GM13976 (cell line): ENCODE results near the gene CACNG3.
"Not testable (repeated sequence)": the region's sequence is repeated elsewhere in the genome, so short reads cannot be mapped to it uniquely, and the experiment has no call there.

Source experiments
- DNase-seq: peaks from one replicate; pipeline ENCODE4 v3.0.0; 2012; ENCODE audit warnings: low spot score
- in situ Hi-C: fragments of 300-500 bp; cut with MboI; formaldehyde crosslinking; loops from one replicate; pipeline ENCODE4 v1.12.0; 2022; ENCODE audit warnings: low sequenced_read_pairs, mixed read lengths, inconsistent platforms; ENCODE audit not compliant: unreplicated experiment
- TF ChIP-seq, protein P1 (sequence below): IDR thresholded peaks from 2 replicates; pipeline ENCODE4 v1.5.1; 2012; ENCODE audit warnings: borderline replicate concordance, mild to moderate bottlenecking; ENCODE audit not compliant: insufficient read depth; ENCODE audit errors: extremely low read depth, missing control alignments, control extremely low read depth

CACNG3 gene

DNA sequence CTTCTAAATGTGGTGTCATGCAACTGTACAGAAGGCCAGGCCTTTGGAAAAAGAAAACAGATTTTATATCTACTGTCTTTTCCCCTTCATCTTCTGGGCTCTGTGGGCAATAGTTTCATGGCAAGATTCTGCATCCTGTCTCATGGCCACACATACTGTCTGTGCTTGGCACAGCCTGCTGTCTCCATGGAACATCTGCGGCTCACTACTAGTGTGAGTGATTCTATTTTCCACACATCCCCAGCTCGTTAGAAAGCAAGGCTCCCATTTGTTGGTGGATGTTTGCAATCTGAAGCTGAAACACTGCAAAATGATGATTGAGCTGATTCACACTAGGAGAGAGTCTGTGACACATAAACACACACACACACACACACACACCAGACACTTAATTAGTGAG, 32.4 kb downstream of the CACNG3 start:
- DNase-seq = no peak
- in situ Hi-C loops = no loop called here
- TF ChIP-seq, protein P1, sequence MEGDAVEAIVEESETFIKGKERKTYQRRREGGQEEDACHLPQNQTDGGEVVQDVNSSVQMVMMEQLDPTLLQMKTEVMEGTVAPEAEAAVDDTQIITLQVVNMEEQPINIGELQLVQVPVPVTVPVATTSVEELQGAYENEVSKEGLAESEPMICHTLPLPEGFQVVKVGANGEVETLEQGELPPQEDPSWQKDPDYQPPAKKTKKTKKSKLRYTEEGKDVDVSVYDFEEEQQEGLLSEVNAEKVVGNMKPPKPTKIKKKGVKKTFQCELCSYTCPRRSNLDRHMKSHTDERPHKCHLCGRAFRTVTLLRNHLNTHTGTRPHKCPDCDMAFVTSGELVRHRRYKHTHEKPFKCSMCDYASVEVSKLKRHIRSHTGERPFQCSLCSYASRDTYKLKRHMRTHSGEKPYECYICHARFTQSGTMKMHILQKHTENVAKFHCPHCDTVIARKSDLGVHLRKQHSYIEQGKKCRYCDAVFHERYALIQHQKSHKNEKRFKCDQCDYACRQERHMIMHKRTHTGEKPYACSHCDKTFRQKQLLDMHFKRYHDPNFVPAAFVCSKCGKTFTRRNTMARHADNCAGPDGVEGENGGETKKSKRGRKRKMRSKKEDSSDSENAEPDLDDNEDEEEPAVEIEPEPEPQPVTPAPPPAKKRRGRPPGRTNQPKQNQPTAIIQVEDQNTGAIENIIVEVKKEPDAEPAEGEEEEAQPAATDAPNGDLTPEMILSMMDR = no peak

DNA sequence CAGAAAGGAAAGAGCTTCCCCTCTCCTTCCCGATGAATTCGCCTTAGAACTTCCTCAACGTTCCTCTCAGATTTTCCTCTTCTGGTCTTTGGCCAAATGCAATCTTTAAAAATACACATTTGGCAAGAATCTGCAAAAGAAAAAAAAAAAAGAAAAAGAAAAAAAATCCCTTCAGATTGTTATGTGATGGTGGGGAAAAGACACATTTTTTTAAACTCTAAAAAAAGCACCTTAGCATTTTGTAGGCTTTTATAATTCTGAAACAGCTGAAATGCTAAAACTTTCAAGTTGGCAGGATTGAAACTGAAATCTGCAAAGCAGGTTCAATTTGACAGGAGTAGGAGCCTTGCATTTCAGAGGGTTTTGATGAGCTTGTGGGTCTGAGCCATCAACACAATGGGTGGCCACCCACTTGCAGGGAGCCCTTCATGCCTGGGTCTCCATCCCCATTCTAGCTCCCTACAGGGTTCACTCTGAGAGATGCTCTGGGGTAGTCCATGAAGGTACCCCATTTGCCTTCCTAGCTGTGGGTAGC, 33.1 kb downstream of the CACNG3 start:
- DNase-seq = no peak
- in situ Hi-C loops = no loop called here
- TF ChIP-seq, protein P1 = no peak

DNA sequence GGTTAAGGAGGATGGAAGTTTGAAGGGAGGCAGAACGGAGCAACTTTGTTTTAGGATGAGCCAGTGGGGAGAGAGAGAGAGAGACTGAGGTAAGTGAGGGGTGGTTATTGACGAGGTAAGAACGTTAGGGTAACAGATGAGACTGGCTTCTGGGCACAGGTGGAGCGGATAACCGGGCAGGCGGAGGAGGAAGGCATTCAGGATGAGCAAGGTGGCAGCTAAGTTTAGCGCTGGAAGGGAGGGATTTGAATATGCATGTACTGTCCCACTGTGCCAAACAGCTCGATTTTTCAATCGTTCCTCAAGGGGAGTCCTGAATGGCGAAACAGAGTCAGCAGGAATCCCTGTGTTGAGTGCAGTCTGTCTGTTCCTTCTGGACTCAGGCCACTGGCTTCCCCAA, 35.8 kb downstream of the CACNG3 start:
- no peak for DNase-seq
- in situ Hi-C loops = no loop called here
- TF ChIP-seq, protein P1 = no peak

DNA sequence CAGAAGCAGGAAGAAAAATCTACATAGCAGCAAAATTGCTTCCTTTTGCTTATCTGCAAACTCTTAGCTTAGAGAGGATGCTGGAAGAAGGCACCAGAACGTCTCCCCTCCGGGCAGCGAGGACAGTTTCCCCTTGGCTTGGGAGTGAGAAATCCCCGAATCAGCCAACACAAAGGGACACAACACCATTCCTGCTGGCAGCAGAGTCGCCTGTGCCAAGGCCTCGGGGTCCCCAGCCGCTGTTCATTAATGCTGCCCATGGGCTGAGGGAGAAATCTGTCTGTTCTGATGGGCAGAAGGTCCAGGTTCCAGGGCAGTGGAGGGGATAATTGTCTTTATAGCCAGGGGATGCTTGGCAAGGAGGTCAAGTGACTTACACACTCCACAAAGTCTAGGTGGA, 38.0 kb downstream of the CACNG3 start:
- in situ Hi-C loops = no loop called here
- DNase-seq = no peak
- TF ChIP-seq, protein P1 = no peak

DNA sequence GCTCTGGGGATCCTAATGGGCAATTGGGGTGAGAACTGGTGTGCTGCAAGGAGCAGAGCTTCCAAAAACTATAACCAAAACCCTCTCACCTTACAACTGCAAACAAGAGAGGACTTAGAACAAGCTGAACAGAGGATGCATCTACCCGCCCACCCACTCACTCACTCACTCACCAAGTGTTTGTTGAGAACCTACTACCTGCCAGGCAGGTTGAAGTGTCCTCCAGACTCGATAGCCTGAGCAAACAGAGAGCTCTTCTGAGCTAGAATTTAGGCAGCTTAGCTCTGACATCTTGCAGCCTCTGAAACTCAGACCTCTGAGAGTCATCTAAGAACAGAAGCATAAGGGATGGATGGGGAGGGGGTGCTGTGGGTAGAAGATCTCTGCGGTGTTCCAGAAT, 41.2 kb downstream of the CACNG3 start:
- DNase-seq = no peak
- TF ChIP-seq, protein P1 = no peak
- in situ Hi-C loops = no loop called here

DNA sequence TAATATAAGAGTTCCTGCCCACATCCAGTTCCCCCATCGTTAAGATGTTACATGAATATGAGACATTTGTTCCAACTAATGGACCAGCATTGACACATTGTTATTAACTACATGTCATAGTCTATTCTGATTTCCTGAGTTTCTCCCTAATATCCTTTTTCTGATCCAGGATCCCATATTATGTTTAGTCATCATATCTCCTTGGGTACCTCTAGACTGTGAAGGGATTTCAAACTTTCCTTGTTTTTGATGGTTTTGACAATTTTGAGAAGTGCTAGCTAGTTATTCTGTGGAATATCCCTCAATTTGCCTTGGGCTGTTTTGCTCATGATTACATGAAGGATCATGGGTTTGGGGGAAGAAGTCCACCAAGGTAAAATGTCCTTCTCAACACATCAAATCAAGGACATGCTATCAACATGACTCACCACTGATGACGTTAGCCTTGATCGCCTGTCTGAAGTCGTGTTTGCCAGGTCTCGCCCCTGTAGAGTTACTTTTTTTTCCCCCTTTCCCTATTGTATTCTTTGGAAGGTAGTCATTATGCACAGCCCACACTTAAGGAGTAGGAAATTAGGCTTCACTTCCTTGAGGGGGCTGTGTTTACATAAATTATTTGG, 42.5 kb downstream of the CACNG3 start:
- in situ Hi-C loops = no loop called here
- DNase-seq = no peak
- TF ChIP-seq, protein P1 = no peak

DNA sequence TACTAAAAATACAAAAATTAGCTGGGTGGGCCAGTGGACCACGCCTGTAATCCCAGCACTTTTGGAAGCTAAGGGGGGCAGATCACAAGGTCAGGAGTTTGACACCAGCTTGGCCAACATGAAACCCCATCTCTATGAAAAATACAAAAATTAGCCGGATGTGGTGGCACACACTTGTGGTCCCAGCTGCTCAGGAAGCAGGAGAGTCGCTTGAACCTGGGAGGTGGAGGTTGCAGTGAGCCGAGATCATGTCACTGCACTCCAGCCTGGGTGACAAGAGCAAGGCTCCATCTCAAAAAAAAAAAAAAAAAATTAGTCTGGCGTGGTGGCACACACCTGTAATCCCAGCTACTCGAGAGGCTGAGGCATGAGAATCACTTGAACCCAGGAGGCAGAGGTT, 44.6 kb downstream of the CACNG3 start:
- DNase-seq, in situ Hi-C loops: not testable (repeated sequence)
